Subcutaneous abdominal adipose tissue (tissue), 5 donors: ENCODE data around the gene LYL1.

Source experiments
- H3K27ac ChIP-seq: one replicate; pipeline ENCODE4 v1.7.0; 2013; ENCODE audit warnings: low read depth, mild to moderate bottlenecking, inconsistent platforms, low read length, moderate library complexity
- H3K27me3 ChIP-seq, 5 donors: one replicate each; pipeline ENCODE4 v1.7.0; 2013; ENCODE audit warnings: low read length in 5 of 5, inconsistent platforms in 1 of 5; ENCODE audit not compliant: control insufficient read depth in 5 of 5, insufficient read depth in 4 of 5
- H3K36me3 ChIP-seq, 5 donors: one replicate each; pipeline ENCODE4 v1.7.0; 2013; ENCODE audit warnings: low read length in 5 of 5; ENCODE audit not compliant: control insufficient read depth in 5 of 5, insufficient read depth in 5 of 5
- H3K4me1 ChIP-seq, 5 donors: one replicate each; pipeline ENCODE4 v1.7.0; 2013; ENCODE audit warnings: low read length in 5 of 5, mild to moderate bottlenecking in 3 of 5, moderate library complexity in 1 of 5; ENCODE audit not compliant: control insufficient read depth in 5 of 5, insufficient read depth in 5 of 5
- H3K4me3 ChIP-seq, 5 donors: one replicate each; pipeline ENCODE4 v1.7.0; 2013; ENCODE audit warnings: low read length in 5 of 5, low read depth in 1 of 5
- H3K9ac ChIP-seq, 5 donors: one replicate each; pipeline ENCODE4 v1.7.0; 2013; ENCODE audit warnings: low read length in 5 of 5, mild to moderate bottlenecking in 4 of 5, moderate library complexity in 3 of 5
- H3K9me3 ChIP-seq, 5 donors: one replicate each; pipeline ENCODE4 v1.7.0; 2013; ENCODE audit warnings: low read length in 5 of 5; ENCODE audit not compliant: control insufficient read depth in 5 of 5
- donor health status: healthy.
- donor health status: healthy.
- donor health status: healthy.
- donor health status: healthy.
- donor health status: healthy.

The LYL1 gene

DNA sequence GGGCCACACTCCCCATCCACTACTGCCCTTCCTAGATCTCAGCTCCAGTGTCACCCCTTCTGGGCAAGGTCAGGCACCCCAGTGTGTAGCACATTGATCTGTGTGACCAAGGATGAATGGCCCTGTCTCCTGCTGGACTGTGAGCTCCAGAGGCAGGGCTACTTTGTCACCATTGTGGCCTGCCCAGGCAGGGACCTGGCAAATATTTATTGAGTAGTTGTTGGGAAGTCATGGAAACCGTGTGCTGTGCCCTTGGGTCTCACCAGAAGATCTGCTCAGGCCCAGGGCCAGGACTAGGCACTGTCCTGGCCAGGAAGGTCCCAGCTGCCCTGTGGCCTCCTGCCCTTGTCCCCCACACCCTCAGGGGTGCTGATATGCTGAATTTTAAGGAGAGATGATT is 25.9 kb upstream of the LYL1 start:
- Histone ChIP-seq H3K36me3 (peaks cover 0 to 10% (median 6%) of the 10 kb centered on the region in 5 donors), H3K9ac (peak overlapping the region in 4 of 5 donors; percentile 34 to 48 (median 38)), H3K9me3 (no peaks in the 10 kb centered on the region), H3K4me1 (peaks cover 0 to 5% (median 0%) of the 10 kb centered on the region in 5 donors), H3K27me3 (no peaks in the 10 kb centered on the region), H3K27ac (no peak overlapping the region), H3K4me3 (no peak overlapping the region)

DNA sequence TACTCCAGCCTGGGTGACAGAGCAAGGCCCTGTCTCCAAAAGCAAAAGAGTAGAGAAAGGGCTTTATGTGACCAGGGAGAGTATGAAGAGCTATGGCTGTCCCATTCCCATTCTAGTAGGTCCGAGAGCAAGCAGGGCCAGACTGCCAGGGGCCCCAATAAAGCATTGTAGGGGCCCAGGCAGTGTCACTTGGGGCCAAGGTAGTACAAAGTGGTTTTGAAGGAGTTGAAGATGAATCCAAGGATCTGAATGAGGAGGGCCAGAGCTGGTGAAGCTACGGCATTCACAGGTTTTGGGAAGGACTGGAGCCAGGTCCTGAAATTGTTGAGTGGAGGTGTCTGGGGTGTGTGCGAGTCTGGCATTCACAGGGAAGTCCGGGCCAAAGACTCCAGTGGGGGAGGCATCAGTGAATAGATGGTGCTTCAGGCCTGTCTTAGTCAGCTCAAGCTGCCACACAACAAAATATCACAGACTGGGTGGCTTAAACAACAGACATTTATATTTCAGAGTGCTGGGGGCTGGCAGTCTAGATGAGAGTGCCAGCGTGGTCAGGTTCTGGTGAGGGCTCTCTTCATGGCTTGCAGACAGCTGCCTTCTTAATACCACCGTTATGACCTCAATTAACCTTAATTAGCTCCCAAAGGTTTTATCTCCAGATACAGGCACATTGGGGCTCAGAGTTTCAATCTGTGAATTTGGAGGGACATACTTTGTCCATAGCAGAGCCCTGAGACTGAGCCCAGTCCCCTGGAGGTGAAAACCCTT is 25.3 kb upstream of the LYL1 start:
- peak overlapping the region in 1 of 5 donors; percentile 34 for H3K9ac ChIP-seq
- no peaks in the 10 kb centered on the region for H3K27me3 ChIP-seq
- no peak overlapping the region for H3K4me3 ChIP-seq
- H3K36me3 ChIP-seq, result peaks cover 0 to 10% (median 6%) of the 10 kb centered on the region in 5 donors
- H3K4me1 ChIP-seq, result peaks cover 0 to 5% (median 0%) of the 10 kb centered on the region in 5 donors
- no peak overlapping the region for H3K27ac ChIP-seq
- H3K9me3 ChIP-seq, result no peaks in the 10 kb centered on the region

DNA sequence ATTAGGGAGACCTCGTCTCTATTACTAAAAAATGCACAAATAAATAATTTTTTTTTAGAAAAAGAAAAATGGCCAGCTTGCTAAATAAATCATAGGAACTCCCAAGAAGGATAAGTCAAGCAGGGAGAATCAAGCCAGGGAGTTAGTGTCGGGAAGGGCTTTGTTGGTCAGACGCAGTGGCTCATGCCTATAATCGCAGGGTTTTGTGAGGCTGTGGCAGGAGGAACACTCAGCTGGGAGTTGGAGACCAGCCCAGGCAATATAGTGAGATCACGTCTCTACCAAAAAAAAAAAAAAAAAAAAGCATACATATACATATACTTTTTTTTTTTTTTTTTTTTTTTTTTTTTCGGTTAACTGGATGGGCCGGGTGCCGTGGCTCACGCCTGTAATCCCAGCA is 24.4 kb upstream of the LYL1 start:
- Histone ChIP-seq H3K27me3 (no peaks in the 10 kb centered on the region), H3K9ac (no peak overlapping the region), H3K27ac (no peak overlapping the region), H3K36me3 (peaks cover 0 to 10% (median 6%) of the 10 kb centered on the region in 5 donors), H3K9me3 (no peaks in the 10 kb centered on the region), H3K4me3 (no peak overlapping the region), H3K4me1 (peaks cover 0 to 5% (median 0%) of the 10 kb centered on the region in 5 donors)

DNA sequence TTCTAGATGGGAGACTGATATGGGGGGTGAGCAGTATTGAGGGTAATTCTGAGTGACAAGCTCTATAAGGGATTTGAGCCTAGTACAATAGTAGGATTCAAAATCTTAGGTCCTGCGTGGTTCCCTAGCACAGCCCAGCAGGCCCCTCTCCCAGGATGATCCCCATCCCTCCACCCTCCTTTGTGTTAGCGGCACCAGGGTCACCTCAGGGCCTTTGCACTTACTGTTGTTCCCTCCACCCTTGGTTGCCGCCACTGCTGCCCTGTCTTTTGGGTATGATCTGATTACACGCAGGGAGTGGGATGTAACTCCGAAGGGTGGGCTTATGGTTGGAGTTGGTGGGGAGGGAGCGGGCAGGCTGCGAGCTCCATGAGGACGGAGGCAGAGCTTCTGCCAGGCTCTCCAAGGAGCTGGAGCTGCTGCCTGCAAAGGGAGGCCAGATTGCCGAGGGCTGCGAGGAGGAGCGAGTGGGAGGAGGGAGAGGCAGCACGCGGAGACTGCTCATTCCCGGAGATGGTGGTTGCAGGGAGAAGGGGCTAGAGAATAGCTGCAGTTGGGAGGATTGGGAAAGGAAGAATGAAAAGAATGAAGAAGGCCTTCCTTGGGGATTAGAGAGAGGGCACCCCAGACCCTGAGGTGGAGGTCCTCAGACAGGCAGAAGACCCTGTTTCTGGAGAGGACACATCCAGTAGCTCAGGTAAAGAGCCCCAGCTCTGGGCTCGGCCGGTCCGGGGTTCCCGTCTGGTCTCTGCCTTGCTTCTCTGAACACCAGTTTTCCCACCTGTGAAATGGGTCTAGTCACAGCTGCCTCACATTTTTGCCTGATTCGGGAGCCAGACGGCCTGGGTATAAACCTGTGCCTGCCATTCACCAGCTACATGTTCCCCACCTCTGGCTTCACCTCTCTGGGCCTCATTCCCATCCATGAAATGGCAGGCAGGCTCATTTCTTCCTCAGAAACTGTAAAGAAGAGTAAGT is 20.6 kb upstream of the LYL1 start:
- Histone ChIP-seq H3K36me3 (peaks cover 0 to 16% (median 8%) of the 10 kb centered on the region in 5 donors), H3K27me3 (no peaks in the 10 kb centered on the region), H3K4me1 (peaks cover 9 to 24% (median 21%) of the 10 kb centered on the region in 5 donors), H3K4me3 (no peak overlapping the region), H3K9ac (no peak overlapping the region), H3K27ac (no peak overlapping the region), H3K9me3 (no peaks in the 10 kb centered on the region)

DNA sequence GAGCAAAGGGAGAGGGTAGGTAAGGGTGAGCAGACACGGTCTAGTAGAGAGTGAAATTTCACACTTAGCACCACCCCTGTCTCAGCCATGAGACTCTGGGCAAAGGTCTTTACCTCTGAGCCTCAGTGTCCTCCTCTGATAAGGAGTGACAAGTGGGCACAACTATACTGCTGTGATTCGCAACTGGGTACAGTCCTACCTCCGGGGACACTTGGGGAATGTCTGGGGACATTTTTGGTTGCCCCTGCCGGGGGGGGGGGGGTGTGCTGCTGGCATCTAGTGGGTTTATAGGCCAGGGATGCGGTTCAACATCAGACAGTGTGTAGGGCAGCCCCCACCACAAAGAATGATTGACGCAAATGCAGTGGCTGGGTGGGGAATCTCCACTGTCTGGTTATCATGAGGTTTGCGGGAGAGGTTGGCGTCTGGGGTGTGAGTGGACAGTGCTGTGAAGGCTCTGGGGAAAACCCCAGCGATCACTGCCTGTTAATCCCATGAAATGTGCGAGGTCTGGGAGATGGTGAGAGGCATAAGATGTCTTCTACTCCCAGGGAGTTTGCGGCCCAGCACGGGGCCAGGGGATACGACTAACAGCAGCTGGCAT is 19.7 kb upstream of the LYL1 start:
- Histone ChIP-seq H3K4me1 (peaks cover 9 to 30% (median 26%) of the 10 kb centered on the region in 5 donors), H3K9me3 (no peaks in the 10 kb centered on the region), H3K27me3 (no peaks in the 10 kb centered on the region), H3K4me3 (no peak overlapping the region), H3K36me3 (peaks cover 0 to 16% (median 8%) of the 10 kb centered on the region in 5 donors), H3K9ac (no peak overlapping the region), H3K27ac (no peak overlapping the region)

DNA sequence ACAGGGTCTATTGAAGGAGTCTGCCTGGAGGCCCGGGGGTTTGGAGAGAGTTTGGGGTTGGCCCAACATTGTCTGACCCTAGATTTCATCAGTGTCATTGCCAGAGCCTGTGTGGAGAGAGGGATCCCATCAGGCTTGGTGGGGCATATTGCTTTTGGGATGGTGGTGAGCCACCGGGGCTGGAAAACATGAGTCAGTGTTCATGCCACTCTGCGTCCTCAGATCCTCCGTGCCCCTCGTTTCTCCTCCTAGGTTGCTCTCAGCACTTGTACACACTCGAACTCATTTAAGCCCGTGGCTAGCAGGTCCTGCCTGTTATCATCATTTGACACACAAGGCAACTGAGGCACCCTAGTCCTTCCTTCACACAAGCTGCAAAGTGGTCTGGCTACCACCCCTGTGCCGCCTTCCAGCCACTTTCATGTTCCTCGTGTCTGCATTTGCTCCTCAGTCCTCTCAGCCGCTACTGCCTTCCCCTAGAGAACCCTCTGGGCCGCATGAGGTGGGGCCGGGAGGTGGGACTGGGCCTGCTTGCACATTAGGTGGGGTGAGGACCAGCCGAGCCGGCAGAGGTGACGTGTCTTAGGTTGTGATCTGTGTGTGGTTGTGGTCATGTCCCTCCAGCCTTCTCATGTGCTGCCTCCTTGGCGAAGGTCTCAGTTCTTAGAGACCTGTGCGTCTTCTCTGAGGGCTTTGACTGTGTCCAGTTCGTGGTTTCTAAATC is 19.1 kb upstream of the LYL1 start:
- Histone ChIP-seq H3K9me3 (no peaks in the 10 kb centered on the region), H3K9ac (no peak overlapping the region), H3K4me1 (peaks cover 11 to 36% (median 32%) of the 10 kb centered on the region in 5 donors), H3K36me3 (peaks cover 0 to 15% (median 8%) of the 10 kb centered on the region in 5 donors), H3K4me3 (no peak overlapping the region), H3K27me3 (no peaks in the 10 kb centered on the region), H3K27ac (no peak overlapping the region)

GRCh38 chr19:13120817-13121216 is 18.2 kb upstream of the LYL1 start:
- Histone ChIP-seq H3K4me1 (peaks cover 11 to 45% (median 40%) of the 10 kb centered on the region in 5 donors), H3K4me3 (peak overlapping the region in 1 of 5 donors; percentile 35), H3K36me3 (peaks cover 0 to 10% (median 4%) of the 10 kb centered on the region in 5 donors), H3K27ac (no peak overlapping the region), H3K9me3 (no peaks in the 10 kb centered on the region), H3K9ac (peak overlapping the region in 2 of 5 donors; percentile 76 to 94), H3K27me3 (no peaks in the 10 kb centered on the region)

- H3K9me3 ChIP-seq, result no peaks in the 10 kb centered on the region
- no peak overlapping the region for H3K27ac ChIP-seq
- H3K4me1 ChIP-seq, result peaks cover 14 to 52% (median 47%) of the 10 kb centered on the region in 5 donors
- H3K4me3 ChIP-seq, result peak overlapping the region in 1 of 5 donors; percentile 99
- peak overlapping the region in 3 of 5 donors; percentile 76 to 94 (median 87) for H3K9ac ChIP-seq
- peaks cover 0 to 13% (median 6%) of the 10 kb centered on the region in 5 donors for H3K36me3 ChIP-seq
- no peaks in the 10 kb centered on the region for H3K27me3 ChIP-seq
Measured at GRCh38 chr19:13120031-13120430, 17.4 kb upstream of the LYL1 start.

- Histone ChIP-seq H3K27me3 (no peaks in the 10 kb centered on the region), H3K4me3 (peak overlapping the region in 4 of 5 donors; percentile 70 to 99 (median 85)), H3K4me1 (peaks cover 14 to 52% (median 47%) of the 10 kb centered on the region in 5 donors), H3K27ac (peak overlapping the region; percentile 11), H3K9ac (peak overlapping the region; percentile 12 to 94 (median 76)), H3K9me3 (no peaks in the 10 kb centered on the region), H3K36me3 (peaks cover 0 to 16% (median 6%) of the 10 kb centered on the region in 5 donors)
Measured at GRCh38 chr19:13119627-13120026, 17.0 kb upstream of the LYL1 start.
